NCI-H146 (cell line): Measurements from ENCODE around the gene TRAPPC5.

Experiments used
- DNase-seq: peaks from one replicate; lab custom pipeline; 2025; lab: John Stamatoyannopoulos, UW

TRAPPC5 gene

DNA sequence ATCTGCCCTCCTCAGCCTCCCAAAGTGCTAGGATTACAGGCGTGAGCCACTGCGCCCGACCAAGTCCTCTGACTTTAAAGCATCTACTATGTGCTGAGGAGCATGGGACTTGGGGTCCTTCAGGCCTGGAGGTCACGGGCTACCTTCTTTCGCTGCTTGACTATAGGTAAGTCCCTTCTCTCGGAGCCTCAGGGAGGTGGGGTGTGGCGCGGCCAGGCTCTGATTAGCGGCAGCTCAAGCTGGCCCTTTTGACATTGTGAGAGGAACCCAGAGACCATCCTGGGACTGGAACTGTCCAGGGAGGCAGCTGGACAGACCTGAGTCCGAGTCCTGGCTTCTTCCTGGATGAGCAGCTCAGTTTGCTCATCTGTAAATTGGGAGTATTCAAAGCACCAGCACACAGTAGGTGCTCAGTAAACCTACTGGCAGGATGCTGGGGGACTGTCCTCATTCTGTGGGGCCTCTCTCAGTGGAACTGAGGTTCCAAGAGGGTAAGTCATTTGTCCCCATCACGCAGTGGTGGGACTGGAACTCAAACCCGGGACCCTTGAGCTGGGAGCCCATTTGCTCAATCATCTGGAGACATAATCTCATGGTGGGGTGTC lies 20.5 kb downstream of the TRAPPC5 start:
- DNase-seq = no peak

DNA sequence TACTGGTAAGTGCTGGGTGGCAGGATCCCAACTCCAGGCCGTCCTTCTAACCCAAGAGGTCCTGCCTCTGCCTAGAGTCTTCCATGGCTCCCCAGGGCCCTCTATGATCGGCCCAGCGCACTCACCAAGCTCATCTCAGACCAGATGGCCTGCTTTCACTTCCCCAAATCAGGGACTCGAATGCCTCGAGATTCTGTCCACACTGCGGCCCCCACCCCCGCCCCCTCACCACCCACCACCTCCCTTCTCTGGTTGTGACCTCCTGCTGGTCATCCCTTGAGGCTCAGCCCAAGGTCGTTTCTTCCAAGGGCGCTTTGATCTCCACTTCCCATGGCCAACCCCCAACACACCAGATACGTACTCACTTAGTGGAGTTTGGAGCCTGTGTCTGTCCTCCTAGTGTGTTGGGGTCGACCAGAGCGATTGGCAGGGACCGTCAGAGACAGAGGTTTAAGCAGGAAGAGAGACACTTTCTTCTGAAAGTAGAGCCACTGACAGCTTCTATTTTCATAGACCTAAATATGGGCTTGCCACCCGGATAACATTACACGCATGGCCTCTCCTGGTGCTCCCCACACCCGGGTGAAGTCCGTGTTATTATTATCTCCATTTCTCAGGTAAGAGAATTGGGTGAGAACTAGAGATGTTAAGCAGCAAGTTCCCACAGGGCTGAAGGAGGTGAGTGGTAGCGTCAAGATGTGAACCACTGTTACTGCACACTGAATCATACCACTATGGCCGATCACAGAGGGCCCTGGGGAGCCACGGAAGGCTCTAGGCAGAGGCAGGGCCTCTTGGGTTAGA lies 21.2 kb downstream of the TRAPPC5 start, which contains the start of gene FCER2:
Gene FCER2 (minus strand): TSS at position 478 of the 804 bp plus-strand sequence. CDS start 2,371 bp downstream, outside the sequence.
- DNase-seq = no peak

DNA sequence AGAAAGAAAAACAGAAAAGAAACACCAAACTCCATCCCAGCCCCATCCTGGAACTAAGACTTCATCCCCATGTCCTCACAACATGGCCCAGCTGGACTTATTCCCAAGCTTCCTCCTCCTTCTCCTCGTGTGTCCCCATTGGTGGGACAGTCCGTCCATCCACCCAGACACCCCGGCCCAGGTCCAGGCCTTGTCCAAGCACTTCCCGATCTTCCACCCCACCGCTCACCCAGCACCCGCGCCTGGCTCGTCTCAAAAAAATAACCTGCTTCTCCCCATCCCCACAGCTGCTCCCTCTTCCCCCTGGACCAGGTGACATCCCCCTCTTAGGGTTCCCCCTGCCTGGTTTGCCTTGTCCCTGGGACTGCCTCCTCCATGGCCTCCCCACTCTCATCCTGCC lies 22.7 kb downstream of the TRAPPC5 start:
- DNase-seq = no peak

DNA sequence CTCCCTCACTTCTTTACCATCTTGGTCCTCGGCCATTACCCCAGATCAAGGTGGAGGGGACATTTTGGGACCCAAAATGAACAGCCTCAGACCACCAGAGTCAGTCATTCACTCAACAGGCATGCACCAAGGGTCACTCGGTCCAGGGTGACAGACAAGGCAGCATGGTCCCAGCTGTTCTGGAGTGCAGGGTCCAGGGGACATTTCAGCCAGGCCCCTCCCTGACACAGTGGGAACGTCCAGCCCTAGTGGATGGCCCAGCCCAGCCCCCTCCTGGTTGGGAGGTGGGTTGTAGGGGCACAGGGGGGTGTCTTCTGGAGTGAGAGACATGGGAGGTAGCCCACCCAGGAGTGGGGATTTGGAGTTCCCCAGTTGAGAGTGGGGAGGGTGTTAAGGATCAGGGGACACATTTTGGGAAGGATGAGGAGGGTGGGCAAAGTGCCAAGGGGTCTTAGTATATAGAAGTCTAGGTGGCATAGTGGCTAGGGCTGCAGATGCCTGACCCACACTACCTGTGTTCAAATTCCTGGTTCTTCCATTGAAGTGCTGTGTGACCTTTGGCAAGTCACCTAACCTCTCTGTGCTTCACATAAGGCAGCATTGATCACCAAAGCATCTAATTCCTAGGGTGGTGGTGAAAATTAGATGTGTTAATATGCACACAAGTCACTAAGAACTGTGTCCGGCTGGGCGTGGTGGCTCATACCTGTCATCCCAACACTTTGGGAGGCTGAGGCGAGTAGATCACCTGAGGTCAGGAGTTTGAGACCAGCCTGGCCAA lies 23.8 kb downstream of the TRAPPC5 start:
- DNase-seq = no peak

DNA sequence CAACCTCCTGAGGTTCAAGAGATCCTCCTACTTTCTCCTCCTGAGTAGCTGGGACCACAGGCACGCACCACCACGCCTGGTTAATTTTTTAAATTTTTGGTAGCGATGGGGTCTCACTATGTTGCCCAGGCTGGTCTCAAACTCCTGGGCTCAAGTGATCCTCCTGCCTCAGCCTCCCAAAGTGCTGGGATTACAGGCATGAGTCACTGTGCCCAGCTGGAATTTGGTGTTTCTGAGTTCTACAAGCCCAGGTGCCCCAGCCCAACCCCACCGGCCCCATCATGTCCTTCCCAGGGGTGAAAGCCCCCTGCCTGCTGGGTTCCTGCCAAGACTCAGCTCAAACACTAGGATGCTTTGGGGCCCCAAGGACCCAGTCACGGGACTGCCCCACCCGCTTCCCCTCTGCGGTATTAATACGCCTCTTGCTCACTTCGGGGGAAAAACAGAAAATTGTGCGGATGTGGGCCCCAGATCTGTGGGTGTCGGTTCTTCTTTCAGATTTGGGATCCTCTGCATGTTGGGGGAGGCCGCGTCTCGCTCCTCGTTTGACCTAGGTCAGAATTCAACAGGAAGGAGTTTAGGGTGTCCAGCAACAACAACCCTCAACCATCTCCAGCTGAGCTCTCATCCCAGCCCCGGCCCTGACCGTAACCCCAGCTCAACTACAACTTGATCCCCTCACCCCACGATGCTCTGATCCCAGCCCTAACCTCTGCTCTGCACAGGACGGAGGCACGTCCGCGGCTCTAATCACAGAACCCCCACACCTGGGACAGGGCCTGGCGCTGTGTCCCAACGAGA lies 25.0 kb downstream of the TRAPPC5 start:
- DNase-seq = no peak

DNA sequence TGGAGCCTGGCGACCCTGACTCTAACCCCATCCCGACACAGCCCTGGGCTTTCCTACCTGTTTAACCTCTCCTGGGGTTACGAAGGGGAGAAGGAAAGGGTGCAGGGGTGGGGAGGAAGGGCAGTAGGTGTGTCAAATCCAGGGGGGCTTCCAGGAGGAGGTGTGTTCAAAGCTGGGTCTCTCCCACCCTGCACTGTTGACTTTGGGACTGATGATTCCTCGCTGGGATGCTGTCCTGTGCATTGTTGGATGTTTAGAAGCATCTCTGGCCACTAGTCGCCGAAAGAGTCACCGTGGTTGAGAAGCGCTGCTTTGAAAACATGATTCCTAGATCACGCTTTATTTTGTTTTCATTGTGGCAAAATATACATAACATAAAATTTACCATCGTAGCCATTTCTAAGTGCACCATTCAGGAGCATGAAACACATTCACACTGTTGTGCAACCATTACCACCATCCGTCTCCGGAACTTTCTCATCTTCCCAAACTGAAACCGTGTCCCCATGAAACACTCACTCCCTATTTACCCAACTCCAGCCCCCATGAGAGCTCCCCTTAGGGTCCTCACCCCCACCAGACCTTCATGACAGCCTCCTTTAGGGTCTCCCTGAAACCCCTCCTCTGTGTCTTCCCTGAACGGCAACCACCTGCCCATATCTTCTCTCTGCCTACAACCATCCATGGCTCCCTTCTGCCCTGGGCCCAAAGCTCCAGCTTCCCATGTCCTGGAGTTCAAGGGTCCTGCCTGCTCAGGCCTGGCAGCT lies 25.7 kb downstream of the TRAPPC5 start:
- no peak for DNase-seq

DNA sequence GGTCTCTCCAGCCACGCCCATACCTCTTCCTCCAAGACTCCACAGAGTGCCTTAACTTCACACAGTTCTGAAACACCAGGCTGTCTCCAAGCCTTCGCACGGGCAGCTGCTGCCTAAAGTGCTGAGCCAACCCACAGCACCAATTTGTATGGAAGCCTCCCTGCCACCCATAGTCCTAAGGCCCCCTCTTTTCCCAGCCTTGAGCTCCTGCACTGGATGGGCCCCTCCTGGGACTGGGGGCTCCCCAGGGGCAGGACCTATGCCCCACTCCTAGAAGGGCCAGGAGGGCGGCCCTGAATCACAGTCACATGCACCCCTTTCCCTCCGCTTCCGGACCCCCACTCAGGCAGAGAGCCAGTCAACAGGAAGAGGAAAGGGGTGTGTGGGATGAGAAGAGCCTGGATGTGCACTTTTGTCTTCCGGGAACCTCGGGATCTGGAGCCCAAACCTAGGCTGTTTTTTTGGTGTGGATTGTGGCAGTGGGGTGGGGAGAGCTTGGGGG lies 26.4 kb downstream of the TRAPPC5 start:
- DNase-seq = no peak

DNA sequence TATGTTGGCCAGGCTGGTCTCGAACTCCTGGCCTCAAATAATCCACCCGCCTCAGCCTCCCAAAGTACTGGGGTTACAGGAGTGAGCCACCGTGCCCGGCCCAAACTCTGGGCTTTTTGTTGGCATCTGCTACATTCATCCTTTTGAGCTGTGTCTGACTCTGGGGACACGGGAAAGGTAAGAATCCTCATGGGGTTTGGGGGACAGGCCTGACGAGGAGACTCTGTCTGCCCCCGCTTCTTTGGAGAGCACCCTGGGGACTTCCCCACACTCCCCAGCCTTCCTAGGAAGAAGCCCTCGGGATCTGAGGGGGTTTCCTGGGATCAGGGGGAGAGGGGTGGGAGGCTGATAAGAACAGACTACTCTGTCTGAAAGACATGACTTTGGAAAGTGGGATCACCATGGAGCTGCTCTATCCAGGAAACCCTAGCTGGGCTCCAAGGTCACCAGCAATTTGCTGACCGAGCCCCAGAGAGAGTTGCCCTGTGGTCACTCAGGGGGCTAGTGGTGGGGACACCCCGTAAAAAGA lies 29.4 kb downstream of the TRAPPC5 start:
- DNase-seq = no peak

DNA sequence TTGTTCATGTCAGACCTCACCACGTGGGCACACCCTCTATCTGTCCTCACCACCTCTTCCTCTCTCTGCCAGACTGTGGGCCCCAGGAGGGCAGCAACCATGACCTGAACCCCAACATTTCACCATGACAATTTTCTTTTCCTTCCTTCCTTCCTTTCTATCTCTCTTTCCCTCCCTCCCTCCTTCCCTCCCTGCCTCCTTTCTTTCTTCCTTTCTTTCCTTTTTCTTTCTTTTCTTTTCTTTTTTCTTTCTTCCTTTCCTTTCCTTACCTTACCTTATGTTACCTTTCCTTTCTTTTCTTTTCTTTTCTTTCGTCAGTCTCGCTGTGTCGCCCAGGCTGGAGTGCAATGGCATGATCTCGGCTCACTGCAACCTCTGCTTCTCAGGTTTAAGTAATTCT lies 30.0 kb downstream of the TRAPPC5 start:
- no peak for DNase-seq

DNA sequence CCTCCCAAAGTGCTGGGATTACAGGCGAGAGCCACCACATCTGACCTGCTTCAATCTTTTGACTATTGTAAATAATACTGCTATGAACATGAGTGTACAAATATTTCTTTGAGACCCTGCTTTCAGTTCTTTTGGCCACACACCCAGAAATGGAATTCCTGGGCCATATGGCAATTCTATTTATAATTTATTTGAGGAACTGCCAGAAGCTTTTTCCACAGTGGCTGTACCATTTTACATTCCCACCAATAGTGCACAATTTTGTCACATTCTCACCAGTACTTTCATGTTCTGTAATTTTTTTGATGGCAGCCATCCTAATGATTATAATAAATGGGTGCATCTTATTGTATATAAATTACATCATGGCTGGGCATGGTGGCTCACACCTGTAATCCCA lies 35.0 kb downstream of the TRAPPC5 start:
- DNase-seq = no peak

DNA sequence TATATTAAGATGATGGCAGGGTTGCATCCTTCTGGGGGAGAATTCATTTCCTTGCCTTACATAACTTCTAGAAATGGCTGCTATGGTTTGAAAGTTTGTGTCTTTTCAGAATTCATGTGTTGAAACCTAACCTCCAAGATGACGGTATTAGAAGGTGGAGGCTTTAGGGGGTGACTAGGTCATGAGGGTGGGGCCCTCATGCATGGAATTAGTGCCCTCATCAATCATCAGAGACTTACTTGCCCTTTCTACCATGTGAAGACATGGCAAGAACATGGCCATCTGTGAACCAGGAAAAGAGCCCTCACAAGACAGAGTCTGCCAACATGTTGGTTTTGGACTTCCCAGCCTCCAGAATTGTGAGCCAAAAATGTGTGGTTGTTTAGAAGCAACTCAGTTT lies 36.1 kb downstream of the TRAPPC5 start:
- DNase-seq = no peak

DNA sequence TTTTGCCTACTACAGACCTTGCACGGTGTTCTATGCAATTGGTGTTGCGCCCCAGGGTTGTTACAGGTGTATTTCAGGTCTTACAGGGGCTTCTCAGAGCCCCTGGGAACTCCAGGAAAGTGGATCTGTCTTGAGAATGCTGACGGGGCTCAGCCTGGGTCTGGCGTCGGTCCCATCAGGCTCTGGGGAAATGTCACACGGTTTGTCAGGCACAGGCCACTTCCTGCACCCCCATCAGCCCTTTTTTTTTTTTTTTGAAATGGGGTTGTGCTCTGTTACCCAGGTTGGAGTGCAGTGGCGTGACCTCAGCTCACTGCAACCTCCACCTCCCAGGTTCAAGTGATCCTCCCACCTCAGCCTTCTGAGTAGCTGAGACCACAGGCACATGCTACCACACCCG lies 38.0 kb downstream of the TRAPPC5 start:
- no peak for DNase-seq

DNA sequence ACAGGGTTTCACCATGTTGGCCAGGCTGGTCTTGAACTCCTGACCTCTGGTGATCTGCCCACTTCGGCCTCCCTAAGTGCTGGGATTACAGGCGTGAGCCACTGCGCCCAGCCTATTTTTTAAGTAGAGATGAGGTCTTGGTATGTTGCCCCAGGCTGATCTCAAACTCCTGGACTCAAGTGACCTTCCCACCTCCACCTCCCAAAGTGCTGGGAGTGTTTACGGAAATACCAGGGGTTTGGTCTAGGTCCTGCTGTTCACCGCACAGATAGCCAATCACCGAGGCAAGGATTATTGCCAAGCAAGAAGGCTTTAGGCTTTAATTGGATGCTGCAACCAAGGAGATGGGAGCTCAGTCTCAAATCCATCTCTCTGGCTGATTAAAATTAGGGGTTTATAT lies 39.7 kb downstream of the TRAPPC5 start:
- no peak for DNase-seq

DNA sequence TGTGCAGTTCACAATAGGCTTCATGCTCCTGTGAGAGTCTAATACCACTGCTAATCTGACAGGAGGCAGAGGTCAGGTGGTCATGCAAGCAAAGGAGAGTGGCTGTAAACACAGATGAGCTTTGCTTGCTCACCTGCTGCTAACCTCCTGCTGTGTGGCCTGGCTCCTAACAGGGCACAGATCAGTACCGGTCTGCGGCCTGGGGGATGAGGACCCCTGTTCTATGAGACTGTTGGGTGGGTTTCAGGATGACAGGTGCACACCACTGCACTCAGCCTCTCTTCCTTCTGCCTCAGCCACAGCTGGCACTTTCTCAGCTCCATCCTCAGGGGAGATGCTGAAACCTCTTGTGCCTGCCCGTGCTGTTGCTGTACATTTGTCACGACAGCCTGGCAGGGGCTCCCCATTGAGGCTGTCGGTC lies 41.6 kb downstream of the TRAPPC5 start:
- peak; percentile 79 for DNase-seq

DNA sequence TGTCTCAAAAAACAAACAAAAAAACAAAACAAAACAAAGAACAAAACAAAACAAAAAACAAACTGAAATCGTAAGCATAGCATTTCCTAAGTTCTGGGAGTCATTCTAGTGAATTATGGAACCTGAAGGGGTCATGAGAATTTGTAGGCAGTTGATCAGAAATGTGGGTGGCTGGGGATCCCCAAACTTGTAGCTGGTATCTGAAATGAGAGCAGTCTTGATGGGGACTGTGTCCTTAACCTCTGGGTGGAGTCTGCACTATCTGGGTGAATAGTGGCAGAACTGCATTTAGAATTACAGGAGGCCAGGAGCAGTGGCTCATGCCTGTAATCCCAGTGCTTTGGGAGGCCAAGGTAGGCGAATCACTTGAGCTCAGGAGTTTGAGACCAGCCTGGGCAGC lies 45.2 kb downstream of the TRAPPC5 start:
- no peak for DNase-seq

DNA sequence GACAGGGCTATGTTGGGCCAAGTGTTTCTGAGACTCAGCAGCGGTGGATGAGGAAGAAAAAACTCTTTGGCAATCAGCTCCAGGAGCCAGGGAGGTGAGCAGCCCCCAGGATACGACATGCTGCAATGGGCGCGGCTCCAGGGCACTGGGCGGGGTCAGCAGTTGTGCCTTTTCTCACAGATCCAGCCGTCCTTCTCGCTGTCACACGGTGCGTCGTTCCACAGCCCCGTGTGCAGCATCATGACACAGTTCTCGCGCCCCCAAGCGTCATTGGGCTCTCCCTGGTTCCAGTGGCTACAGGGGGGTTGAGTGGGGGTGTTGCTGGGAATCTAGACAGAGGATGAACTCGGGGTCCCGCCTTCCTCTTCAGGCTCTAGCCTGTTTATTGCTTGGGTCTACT lies 48.6 kb downstream of the TRAPPC5 start:
- DNase-seq = peak; percentile 20

DNA sequence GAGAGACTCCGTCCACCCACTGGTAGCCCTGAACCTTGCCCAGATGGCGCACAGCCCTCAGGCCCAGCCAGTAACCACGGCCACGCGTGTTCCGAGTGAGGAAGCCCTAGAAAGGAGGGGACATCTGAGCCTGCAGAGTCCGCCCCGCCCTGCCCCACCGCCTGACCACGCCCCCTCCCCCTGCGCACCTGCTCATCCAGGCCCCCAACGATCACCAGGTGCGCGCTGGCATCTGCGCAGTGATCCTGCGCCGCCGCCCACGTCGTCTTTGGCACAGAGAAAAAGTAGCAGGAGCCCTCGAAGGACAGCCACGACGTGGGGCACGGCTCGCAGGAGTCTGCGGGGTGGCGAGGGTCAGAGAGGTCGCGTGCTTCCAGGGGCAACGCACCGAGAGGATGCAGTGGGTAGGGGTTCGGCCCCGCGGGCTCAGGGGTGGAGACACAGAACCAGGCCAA lies 49.2 kb downstream of the TRAPPC5 start:
- DNase-seq = peak; percentile 56

DNA sequence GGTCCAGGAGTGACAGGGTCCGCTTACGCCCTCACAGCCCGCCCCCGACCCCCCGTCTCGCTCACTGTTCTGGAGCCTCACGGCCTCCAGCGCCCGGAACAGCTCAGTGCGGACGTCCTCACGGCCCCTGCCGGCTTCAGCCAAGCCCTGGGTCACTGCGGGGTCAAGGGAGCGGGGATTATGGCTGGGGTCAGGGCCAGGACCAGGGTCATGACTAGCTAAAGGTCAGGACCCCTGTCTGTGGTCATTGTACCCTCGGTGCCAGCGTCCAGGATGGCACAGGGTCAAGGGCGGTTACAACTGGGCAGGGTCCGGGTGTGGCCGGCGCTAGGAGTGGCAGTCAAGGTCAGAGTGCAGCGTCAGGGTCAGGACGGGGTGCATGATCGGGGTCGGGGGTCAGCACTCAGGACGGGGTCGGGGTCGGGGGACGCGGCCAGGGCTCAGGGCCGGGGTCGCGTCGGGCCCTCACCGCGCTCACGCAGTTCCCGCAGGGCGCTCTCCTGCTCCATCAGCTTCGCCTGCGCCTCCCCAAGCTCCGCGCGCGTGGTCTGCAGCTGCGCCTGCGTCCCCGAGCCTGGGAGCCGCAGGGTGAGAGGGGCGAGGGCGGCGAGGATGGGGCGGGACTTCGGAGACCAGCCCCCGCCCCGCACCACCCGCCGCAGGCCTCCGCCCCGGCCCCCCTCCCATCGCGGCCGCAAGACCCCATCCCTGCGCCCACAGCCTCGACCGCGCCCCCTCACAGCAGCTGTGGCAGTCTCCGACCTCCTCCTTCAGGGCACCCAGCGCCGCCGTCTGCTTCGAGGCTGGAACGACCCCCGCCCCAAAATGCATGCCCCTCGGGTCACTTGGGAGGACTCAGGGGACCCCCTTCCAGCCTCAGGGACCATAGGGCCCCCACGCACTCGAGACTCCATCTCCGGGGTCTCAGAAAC lies 49.9 kb downstream of the TRAPPC5 start:
- no peak for DNase-seq

DNA sequence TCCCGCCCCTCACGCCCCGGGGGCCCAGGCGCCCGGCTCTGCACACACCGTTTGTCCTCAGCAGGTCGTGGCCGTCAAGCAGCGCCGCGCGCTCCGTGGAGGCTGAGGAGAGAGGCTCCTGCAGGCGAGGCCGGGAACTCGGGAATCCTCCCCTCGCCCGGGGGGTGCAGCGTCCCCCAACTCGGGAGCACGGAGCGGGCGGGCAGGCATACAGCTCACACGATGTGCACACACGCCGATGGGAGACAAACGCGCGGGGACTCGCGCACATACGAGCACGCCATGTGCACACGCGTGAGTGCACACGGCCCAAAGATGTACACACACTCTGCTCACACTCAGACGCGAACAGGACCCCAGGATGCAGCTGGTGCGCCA lies 50.6 kb downstream of the TRAPPC5 start:
- DNase-seq = no peak

DNA sequence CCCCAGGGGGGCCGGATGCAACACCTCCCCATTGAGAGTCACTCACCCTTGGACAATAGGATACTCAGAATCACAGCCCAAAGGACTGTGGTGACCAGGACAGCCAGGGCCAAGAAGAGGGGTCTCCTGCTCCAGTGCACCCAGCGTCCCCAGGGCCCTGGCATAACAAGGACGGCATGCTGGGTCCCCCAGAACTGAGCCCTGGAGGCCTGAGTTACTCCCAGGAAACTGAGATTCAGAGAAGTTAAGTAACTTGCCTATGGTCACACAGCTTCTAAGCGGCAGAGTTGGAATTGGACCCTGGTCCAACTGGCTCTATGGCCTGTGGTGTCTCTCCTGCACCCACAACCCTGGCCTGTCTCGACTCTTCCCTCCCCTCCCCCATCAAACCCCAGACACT lies 51.0 kb downstream of the TRAPPC5 start:
- no peak for DNase-seq
